B cell (primary cell): ENCODE data around the gene RIN3. TPM values are rescaled to one million over a fixed set of nuclear protein-coding genes. Genes with fewer than 3 reads are reported as not detected.
A peak's percentile ranks its signal among the peaks of the same experiment; 100 is the strongest.

Experiments
- ATAC-seq: fragments of 200-7000 bp; cut with Tn5 transposase; one replicate; pipeline ENCODE4 v1.10.0; 2021; ENCODE audit warnings: low read depth, mild to moderate bottlenecking, moderate number of reproducible peaks, moderate library complexity
- CTCF ChIA-PET: fragments of 350-600 bp; sonication (Branson Sonifier 250); formaldehyde crosslinking; loops from one replicate; lab custom pipeline; 2021; ENCODE audit warnings: antibody characterized with exemption, inconsistent platforms; lab: Charles Lee
- POLR2A ChIA-PET: fragments of 350-600 bp; sonication (Branson Sonifier 250); formaldehyde crosslinking; loops from one replicate; lab custom pipeline; 2021; ENCODE audit warnings: antibody characterized with exemption; lab: Charles Lee
- DNase-seq: peaks from one replicate; pipeline ENCODE4 v3.0.0; 2013
- H2AFZ ChIP-seq: 2 replicates; pipeline ENCODE4 v1.6.1; 2012; ENCODE audit warnings: mild to moderate bottlenecking, low read depth, low read length; ENCODE audit not compliant: insufficient read depth, poor library complexity, severe bottlenecking
- H3K27ac ChIP-seq, 2 donors: 1 replicate in 1 of 2; 2 replicates in 1 of 2; pipeline ENCODE4 v1.5.1; 2012 to 2013; ENCODE audit warnings: low read length in 2 of 2, mild to moderate bottlenecking in 2 of 2, moderate library complexity in 1 of 2
- H3K27me3 ChIP-seq, 4 experiments: fragments of 200-600 bp in 1 of 4; sonication (generic) in 1 of 4; replicated peaks in 1 of 4; 1 replicate in 2 of 4; 2 replicates in 2 of 4; pipeline versions ENCODE4 v1.6.1 to v1.7.0; 2013 to 2016; ENCODE audit warnings: low read length in 3 of 4, mild to moderate bottlenecking in 2 of 4, mixed read lengths in 1 of 4, moderate library complexity in 1 of 4; ENCODE audit not compliant: insufficient read depth in 4 of 4, control insufficient read depth in 3 of 4; ENCODE audit errors: control extremely low read depth in 1 of 4
- H3K36me3 ChIP-seq, 2 experiments: replicated peaks in 1 of 2; 1 replicate in 1 of 2; 2 replicates in 1 of 2; pipeline versions ENCODE4 v1.6.1 to v1.7.1; 2013; ENCODE audit warnings: low read length in 1 of 2; ENCODE audit not compliant: insufficient read depth in 2 of 2, control insufficient read depth in 1 of 2; ENCODE audit errors: control extremely low read depth in 1 of 2, extremely low read depth in 1 of 2
- H3K4me1 ChIP-seq, 2 donors: fragments of 200-600 bp in 1 of 2; sonication (generic) in 1 of 2; 1 replicate in 1 of 2; 2 replicates in 1 of 2; pipeline versions ENCODE4 v1.5.1 to v1.6.1; 2013 to 2017; ENCODE audit warnings: low read length in 2 of 2; ENCODE audit not compliant: control insufficient read depth in 2 of 2, insufficient read depth in 2 of 2
- H3K4me2 ChIP-seq: replicated peaks from 2 replicates; pipeline ENCODE3; 2012; ENCODE audit warnings: mild to moderate bottlenecking, low read depth, low read length; ENCODE audit not compliant: poor library complexity, severe bottlenecking
- H3K4me3 ChIP-seq, 5 experiments: fragments of 200-600 bp in 1 of 5; sonication (generic) in 1 of 5; 1 replicate in 3 of 5; 2 replicates in 2 of 5; pipeline versions ENCODE4 v1.5.1 to v1.7.0; 2011 to 2016; ENCODE audit warnings: low read length in 4 of 5, mild to moderate bottlenecking in 4 of 5, low read depth in 2 of 5, control low read depth in 1 of 5, moderate library complexity in 1 of 5; ENCODE audit not compliant: insufficient read depth in 1 of 5; ENCODE audit errors: control extremely low read depth in 1 of 5, extremely low read depth in 1 of 5
- H3K79me2 ChIP-seq: fragments of 200-600 bp; sonication (generic); one replicate; pipeline ENCODE4 v1.6.0; 2016; ENCODE audit warnings: low read length; ENCODE audit not compliant: control insufficient read depth, insufficient read depth
- H3K9ac ChIP-seq: fragments of 200-600 bp; sonication (generic); 2 replicates; pipeline ENCODE4 v1.6.1; 2017; ENCODE audit warnings: mild to moderate bottlenecking, low read length, moderate library complexity
- H3K9me3 ChIP-seq, 3 donors: one replicate each; pipeline versions ENCODE4 v1.6.1 to v1.7.1; 2013; ENCODE audit warnings: low read length in 2 of 3; ENCODE audit not compliant: control insufficient read depth in 2 of 3, insufficient read depth in 1 of 3; ENCODE audit errors: control extremely low read depth in 1 of 3
- H4K20me1 ChIP-seq: 2 replicates; pipeline ENCODE4 v1.6.0; 2012; ENCODE audit warnings: mild to moderate bottlenecking, low read length; ENCODE audit not compliant: insufficient read depth, control insufficient read depth, poor library complexity, severe bottlenecking
- H3K27ac Mint-ChIP-seq: one replicate; pipeline ENCODE4 v1.8.0; 2021; ENCODE audit warnings: mixed read lengths
- H3K27me3 Mint-ChIP-seq: one replicate; pipeline ENCODE4 v1.8.0; 2021; ENCODE audit warnings: mixed read lengths
- H3K4me1 Mint-ChIP-seq: one replicate; pipeline ENCODE4 v1.8.0; 2021; ENCODE audit warnings: mixed read lengths
- H3K4me3 Mint-ChIP-seq: one replicate; pipeline ENCODE4 v1.8.0; 2021; ENCODE audit warnings: mixed read lengths
- H3K9me3 Mint-ChIP-seq: one replicate; pipeline ENCODE4 v1.8.0; 2022; ENCODE audit warnings: mixed read lengths; ENCODE audit not compliant: insufficient read depth
- EZH2 ChIP-seq: IDR thresholded peaks from 2 replicates; pipeline ENCODE4 v1.6.1; 2012; ENCODE audit warnings: borderline replicate concordance, low read depth, mild to moderate bottlenecking, moderate library complexity, low read length; ENCODE audit not compliant: insufficient read depth, poor library complexity, severe bottlenecking
- WGBS: methylation state at CpG from one replicate; pipeline ENCODE4 v1.1.5; 2013; ENCODE audit warnings: missing lambda C conversion rate; ENCODE audit not compliant: insufficient coverage; 5-methylcytosine and 5-hydroxymethylcytosine counted together
- intact Hi-C: fragments of 100-400 bp; cut with micrococcal nuclease; formaldehyde crosslinking; loops from one replicate; pipeline ENCODE4 v1.10.0; 2022
- polyA plus RNA-seq: library from polyadenylated mRNA; depleted of rRNA; stranded (reverse); fragments of >200 nt; gene quantifications from 2 replicates; pipeline ENCODE4 v1.2.3, GENCODE V29; 2012
- total RNA-seq, 2 donors: library from RNA; stranded (reverse); fragments of 120-200 nt in 1 of 2; gene quantifications; 1 replicate in 1 of 2; 2 replicates in 1 of 2; pipeline versions ENCODE4 v1.2.3 to v1.2.4, GENCODE V29; 2013 to 2022
- TF ChIP-seq, protein P1 (sequence below): fragments of 200-600 bp; IDR thresholded peaks from one replicate; pipeline ENCODE4 v1.8.0; 2022; ENCODE audit warnings: antibody characterized with exemption, mild to moderate bottlenecking

The RIN3 gene
- total and polyA plus RNA-seq, 2 donors (not counting 1 experiment from before 2014, with no cell fraction given): 62.1 to 123 TPM

GRCh38 chr14:92650581-92651105 lies 137.1 kb downstream of the RIN3 start:
- Mint-ChIP-seq H3K27me3 (no peaks in the 10 kb centered on the region), H3K9me3 (no peaks in the 10 kb centered on the region), H3K27ac (peak overlapping the region; percentile 97), H3K4me1 (peaks cover 70% of the 10 kb centered on the region), H3K4me3 (peak overlapping the region; percentile 100)
- Histone ChIP-seq H3K9ac (peak overlapping the region; percentile 89), H3K4me3 (peak overlapping the region in 3 of 5 experiments; percentile 79 to 91 (median 80)), H3K9me3 (peaks cover 0 to under 1% (median 0%) of the 10 kb centered on the region in 3 donors), H3K27ac (peak overlapping the region; percentile 82 to 92), H3K36me3 (peaks cover 0 to 5% of the 10 kb centered on the region in 2 experiments), H3K27me3 (no peaks in the 10 kb centered on the region), H3K4me2 (peak overlapping the region; percentile 93), H4K20me1 (peaks cover 18% of the 10 kb centered on the region), H2AFZ (peak overlapping the region; percentile 46), H3K4me1 (peaks cover 44 to 83% of the 10 kb centered on the region in 2 donors), H3K79me2 (peaks cover 40% of the 10 kb centered on the region)
- TF ChIP-seq, protein P1, sequence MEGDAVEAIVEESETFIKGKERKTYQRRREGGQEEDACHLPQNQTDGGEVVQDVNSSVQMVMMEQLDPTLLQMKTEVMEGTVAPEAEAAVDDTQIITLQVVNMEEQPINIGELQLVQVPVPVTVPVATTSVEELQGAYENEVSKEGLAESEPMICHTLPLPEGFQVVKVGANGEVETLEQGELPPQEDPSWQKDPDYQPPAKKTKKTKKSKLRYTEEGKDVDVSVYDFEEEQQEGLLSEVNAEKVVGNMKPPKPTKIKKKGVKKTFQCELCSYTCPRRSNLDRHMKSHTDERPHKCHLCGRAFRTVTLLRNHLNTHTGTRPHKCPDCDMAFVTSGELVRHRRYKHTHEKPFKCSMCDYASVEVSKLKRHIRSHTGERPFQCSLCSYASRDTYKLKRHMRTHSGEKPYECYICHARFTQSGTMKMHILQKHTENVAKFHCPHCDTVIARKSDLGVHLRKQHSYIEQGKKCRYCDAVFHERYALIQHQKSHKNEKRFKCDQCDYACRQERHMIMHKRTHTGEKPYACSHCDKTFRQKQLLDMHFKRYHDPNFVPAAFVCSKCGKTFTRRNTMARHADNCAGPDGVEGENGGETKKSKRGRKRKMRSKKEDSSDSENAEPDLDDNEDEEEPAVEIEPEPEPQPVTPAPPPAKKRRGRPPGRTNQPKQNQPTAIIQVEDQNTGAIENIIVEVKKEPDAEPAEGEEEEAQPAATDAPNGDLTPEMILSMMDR: no peak
- TF ChIP-seq EZH2: no peak
- CTCF ChIA-PET: interaction anchor here (0.8 to 4.9 kb wide), 12 partner anchors 16 to 100 kb away, joined by 3 to 68 read pairs (median 5); no protein-coding TSS in a partner anchor
- DNase-seq (no peak), ATAC-seq (no peak)
- POLR2A ChIA-PET: interaction anchor here (0.6 to 4.1 kb wide), 7 partner anchors 9 to 37 kb away, joined by 3 to 31 read pairs (median 7); no protein-coding TSS in a partner anchor
- WGBS: 40% methylated on average over 8 of the region's 12 CpGs
- intact Hi-C loops: loop anchor here (1.0 to 5.0 kb wide), 8 partner anchors 15 to 83 kb away; no protein-coding TSS in a partner anchor
